Neural cell (in vitro differentiated cells): ENCODE measurements around the gene JMJD1C. TPM values are rescaled to one million over a fixed set of nuclear protein-coding genes. Genes with fewer than 3 reads are reported as not detected.

Experiments used
- H2AFZ ChIP-seq: fragments of 200-600, 300-800 bp; sonication (generic), shearing (Covaris generic); 2 replicates; pipeline ENCODE4 v1.6.0; 2014; ENCODE audit warnings: low read depth, mild to moderate bottlenecking, antibody characterized with exemption, low read length, moderate library complexity
- H3F3A ChIP-seq: fragments of 200-600 bp; shearing (Covaris generic); 2 replicates; pipeline ENCODE4 v1.6.1; 2016; ENCODE audit warnings: mild to moderate bottlenecking, moderate library complexity, mixed read lengths, antibody characterized with exemption, low read length; ENCODE audit not compliant: insufficient read depth, poor library complexity, severe bottlenecking
- H3K27ac ChIP-seq: fragments of 200-600, 300-800 bp; sonication (generic), shearing (Covaris generic); 2 replicates; pipeline ENCODE4 v1.5.1; 2014; ENCODE audit warnings: mild to moderate bottlenecking, low read length, moderate library complexity
- H3K27me3 ChIP-seq: fragments of 300-800, 200-600 bp; sonication (generic), shearing (Covaris generic); 2 replicates; pipeline ENCODE4 v1.6.0; 2014; ENCODE audit warnings: mild to moderate bottlenecking, low read depth, low read length, moderate library complexity; ENCODE audit not compliant: insufficient read depth
- H3K36me3 ChIP-seq: fragments of 300-800, 200-600 bp; sonication (generic), shearing (Covaris generic); 2 replicates; pipeline ENCODE4 v1.5.1; 2014; ENCODE audit warnings: mild to moderate bottlenecking, antibody characterized with exemption, low read length, moderate library complexity; ENCODE audit not compliant: insufficient read depth
- H3K4me2 ChIP-seq: fragments of 300-800, 200-600 bp; sonication (generic), shearing (Covaris generic); 2 replicates; pipeline ENCODE4 v1.6.0; 2014; ENCODE audit warnings: mild to moderate bottlenecking, low read length
- H3K4me3 ChIP-seq: fragments of 300-800, 200-600 bp; sonication (generic), shearing (Covaris generic); 2 replicates; pipeline ENCODE4 v1.5.1; 2014; ENCODE audit warnings: mild to moderate bottlenecking, low read length, moderate library complexity
- H3K79me2 ChIP-seq: fragments of 200-600 bp; shearing (Covaris generic); replicated peaks from 2 replicates; pipeline ENCODE4 v1.6.0; 2014; ENCODE audit warnings: mild to moderate bottlenecking, low read length, moderate library complexity; ENCODE audit not compliant: insufficient read depth
- H3K9ac ChIP-seq: fragments of 300-800, 200-600 bp; sonication (generic), shearing (Covaris generic); 2 replicates; pipeline ENCODE4 v1.6.1; 2016; ENCODE audit warnings: mild to moderate bottlenecking, low read length, mixed read lengths
- H3K9me2 ChIP-seq: fragments of 200-600 bp; shearing (Covaris generic); 2 replicates; pipeline ENCODE4 v1.6.1; 2016; ENCODE audit warnings: mild to moderate bottlenecking, low read length, mixed read lengths; ENCODE audit not compliant: insufficient read depth
- H3K9me3 ChIP-seq: fragments of 200-600, 300-800 bp; sonication (generic), shearing (Covaris generic); 2 replicates; pipeline ENCODE4 v1.6.1; 2016; ENCODE audit warnings: mild to moderate bottlenecking, mixed run types, low read length, moderate library complexity, mixed read lengths
- H4K20me1 ChIP-seq: fragments of 200-600 bp; shearing (Covaris generic); 2 replicates; pipeline ENCODE4 v1.6.1; 2016; ENCODE audit warnings: mild to moderate bottlenecking, mixed run types; ENCODE audit not compliant: insufficient read depth
- EP300 ChIP-seq: fragments of 450-650 bp; conservative IDR thresholded peaks from 2 replicates; pipeline ENCODE4 v1.6.1; 2014; ENCODE audit warnings: antibody characterized with exemption, mild to moderate bottlenecking, moderate library complexity; ENCODE audit not compliant: poor library complexity, severe bottlenecking
- EZH2 ChIP-seq: fragments of 200-600, 300-800 bp; shearing (Covaris generic), sonication (generic); IDR thresholded peaks from 2 replicates; pipeline ENCODE4 v1.6.1; 2014; ENCODE audit warnings: antibody characterized with exemption, low read length, borderline replicate concordance, mild to moderate bottlenecking; ENCODE audit not compliant: insufficient read depth, poor library complexity, severe bottlenecking
- MXI1 ChIP-seq: fragments of 450-650 bp; conservative IDR thresholded peaks from 2 replicates; pipeline ENCODE4 v1.6.1; 2014; ENCODE audit warnings: antibody characterized with exemption, mild to moderate bottlenecking; ENCODE audit not compliant: poor library complexity, severe bottlenecking
- POLR2AphosphoS5 ChIP-seq: IDR thresholded peaks from 2 replicates; pipeline ENCODE4 v1.6.1; 2012
- RAD21 ChIP-seq: fragments of 450-650 bp; conservative IDR thresholded peaks from 2 replicates; pipeline ENCODE4 v1.6.1; 2014; ENCODE audit warnings: antibody characterized with exemption, mild to moderate bottlenecking, moderate library complexity
- SMC3 ChIP-seq: fragments of 450-650 bp; conservative IDR thresholded peaks from 2 replicates; pipeline ENCODE4 v1.6.1; 2014; ENCODE audit warnings: antibody characterized with exemption, mild to moderate bottlenecking, moderate library complexity; ENCODE audit not compliant: poor library complexity
- TAF1 ChIP-seq: IDR thresholded peaks from 2 replicates; pipeline ENCODE4 v1.6.1; 2012; ENCODE audit warnings: low read depth
- polyA plus RNA-seq: library from polyadenylated mRNA; depleted of rRNA; stranded (reverse); fragments of >200 nt; gene quantifications from 2 replicates; pipeline ENCODE4 v1.2.3, GENCODE V29; 2014
- TF ChIP-seq, protein P1 (sequence below): fragments of 450-650 bp; IDR thresholded peaks from 2 replicates; pipeline ENCODE4 v1.5.1; 2014; ENCODE audit warnings: antibody characterized with exemption, mild to moderate bottlenecking, moderate library complexity; ENCODE audit not compliant: poor library complexity, severe bottlenecking
- TF ChIP-seq, protein P2 (sequence below): IDR thresholded peaks from 2 replicates; pipeline ENCODE4 v1.6.1; 2012; ENCODE audit warnings: borderline replicate concordance

Gene JMJD1C
- polyA plus RNA-seq, 1 donor from 2014 or later, result 108 TPM

DNA sequence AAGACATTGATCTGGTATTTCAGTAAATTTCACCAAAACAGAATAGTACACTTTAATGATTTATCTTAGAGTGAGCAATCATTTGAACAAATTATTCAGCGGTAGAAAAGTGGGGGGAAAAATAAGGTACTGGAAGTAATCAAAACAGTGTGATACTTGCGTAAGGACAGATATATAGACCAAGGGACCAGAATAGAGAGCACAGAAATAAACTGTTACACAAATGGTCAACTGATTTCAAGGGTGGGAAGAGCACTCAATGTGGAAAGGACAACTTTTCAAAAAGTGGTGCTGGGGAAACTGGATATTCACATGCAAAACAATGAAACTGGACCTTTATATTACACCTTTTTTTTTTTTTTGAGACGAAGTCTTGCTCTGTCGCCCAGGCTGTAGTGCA lies 212.7 kb downstream of the JMJD1C start:
- Histone ChIP-seq H3K4me2 (no peak overlapping the region), H3K27me3 (no peaks in the 10 kb centered on the region), H3K9ac (no peak overlapping the region), H3K36me3 (peaks cover 3% of the 10 kb centered on the region), H3K9me2 (no peaks in the 10 kb centered on the region), H3K9me3 (no peaks in the 10 kb centered on the region), H2AFZ (no peak overlapping the region), H4K20me1 (no peaks in the 10 kb centered on the region), H3K27ac (no peak overlapping the region), H3K79me2 (peaks cover 34% of the 10 kb centered on the region), H3F3A (no peaks in the 10 kb centered on the region), H3K4me3 (no peak overlapping the region)
- TF ChIP-seq EP300 (no peak), POLR2AphosphoS5 (no peak), TAF1 (no peak), MXI1 (no peak), EZH2 (no peak), SMC3 (no peak), RAD21 (no peak)
- TF ChIP-seq, protein P1, sequence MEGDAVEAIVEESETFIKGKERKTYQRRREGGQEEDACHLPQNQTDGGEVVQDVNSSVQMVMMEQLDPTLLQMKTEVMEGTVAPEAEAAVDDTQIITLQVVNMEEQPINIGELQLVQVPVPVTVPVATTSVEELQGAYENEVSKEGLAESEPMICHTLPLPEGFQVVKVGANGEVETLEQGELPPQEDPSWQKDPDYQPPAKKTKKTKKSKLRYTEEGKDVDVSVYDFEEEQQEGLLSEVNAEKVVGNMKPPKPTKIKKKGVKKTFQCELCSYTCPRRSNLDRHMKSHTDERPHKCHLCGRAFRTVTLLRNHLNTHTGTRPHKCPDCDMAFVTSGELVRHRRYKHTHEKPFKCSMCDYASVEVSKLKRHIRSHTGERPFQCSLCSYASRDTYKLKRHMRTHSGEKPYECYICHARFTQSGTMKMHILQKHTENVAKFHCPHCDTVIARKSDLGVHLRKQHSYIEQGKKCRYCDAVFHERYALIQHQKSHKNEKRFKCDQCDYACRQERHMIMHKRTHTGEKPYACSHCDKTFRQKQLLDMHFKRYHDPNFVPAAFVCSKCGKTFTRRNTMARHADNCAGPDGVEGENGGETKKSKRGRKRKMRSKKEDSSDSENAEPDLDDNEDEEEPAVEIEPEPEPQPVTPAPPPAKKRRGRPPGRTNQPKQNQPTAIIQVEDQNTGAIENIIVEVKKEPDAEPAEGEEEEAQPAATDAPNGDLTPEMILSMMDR, result no peak
- TF ChIP-seq, protein P2, sequence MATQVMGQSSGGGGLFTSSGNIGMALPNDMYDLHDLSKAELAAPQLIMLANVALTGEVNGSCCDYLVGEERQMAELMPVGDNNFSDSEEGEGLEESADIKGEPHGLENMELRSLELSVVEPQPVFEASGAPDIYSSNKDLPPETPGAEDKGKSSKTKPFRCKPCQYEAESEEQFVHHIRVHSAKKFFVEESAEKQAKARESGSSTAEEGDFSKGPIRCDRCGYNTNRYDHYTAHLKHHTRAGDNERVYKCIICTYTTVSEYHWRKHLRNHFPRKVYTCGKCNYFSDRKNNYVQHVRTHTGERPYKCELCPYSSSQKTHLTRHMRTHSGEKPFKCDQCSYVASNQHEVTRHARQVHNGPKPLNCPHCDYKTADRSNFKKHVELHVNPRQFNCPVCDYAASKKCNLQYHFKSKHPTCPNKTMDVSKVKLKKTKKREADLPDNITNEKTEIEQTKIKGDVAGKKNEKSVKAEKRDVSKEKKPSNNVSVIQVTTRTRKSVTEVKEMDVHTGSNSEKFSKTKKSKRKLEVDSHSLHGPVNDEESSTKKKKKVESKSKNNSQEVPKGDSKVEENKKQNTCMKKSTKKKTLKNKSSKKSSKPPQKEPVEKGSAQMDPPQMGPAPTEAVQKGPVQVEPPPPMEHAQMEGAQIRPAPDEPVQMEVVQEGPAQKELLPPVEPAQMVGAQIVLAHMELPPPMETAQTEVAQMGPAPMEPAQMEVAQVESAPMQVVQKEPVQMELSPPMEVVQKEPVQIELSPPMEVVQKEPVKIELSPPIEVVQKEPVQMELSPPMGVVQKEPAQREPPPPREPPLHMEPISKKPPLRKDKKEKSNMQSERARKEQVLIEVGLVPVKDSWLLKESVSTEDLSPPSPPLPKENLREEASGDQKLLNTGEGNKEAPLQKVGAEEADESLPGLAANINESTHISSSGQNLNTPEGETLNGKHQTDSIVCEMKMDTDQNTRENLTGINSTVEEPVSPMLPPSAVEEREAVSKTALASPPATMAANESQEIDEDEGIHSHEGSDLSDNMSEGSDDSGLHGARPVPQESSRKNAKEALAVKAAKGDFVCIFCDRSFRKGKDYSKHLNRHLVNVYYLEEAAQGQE, result no peak

DNA sequence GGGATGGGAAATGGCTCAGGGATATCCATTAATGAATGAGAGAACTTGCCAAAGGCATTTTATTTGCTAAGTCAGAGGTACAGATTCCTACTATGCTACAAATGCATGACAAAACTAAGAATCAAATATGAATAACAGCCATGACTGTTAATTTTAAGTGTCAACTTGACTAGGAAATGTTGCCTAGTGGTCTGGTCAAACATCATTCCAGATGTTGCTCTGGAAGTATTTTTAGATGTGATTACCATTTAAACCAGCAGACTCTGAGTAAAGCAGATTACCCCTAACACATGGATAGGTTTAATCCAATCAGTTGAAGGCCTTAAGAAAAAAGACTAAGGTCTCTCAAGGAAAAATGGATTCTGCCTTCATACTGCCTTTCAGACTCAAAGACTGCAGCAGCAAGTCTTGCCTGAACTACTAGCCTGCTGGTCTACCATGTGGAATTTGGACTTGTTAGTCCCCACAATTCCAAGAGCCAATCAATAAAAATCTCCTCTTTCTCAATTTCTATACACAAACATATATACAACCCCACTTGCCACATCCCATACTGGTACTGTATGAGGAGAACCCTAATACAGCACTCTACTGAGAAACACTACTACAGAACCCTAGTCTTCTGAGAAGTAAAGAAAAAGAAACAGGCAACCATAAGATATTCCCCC lies 213.5 kb downstream of the JMJD1C start:
- H3K4me2 ChIP-seq, result no peak overlapping the region
- H3F3A ChIP-seq, result no peaks in the 10 kb centered on the region
- no peaks in the 10 kb centered on the region for H3K9me3 ChIP-seq
- H3K4me3 ChIP-seq, result no peak overlapping the region
- H2AFZ ChIP-seq, result no peak overlapping the region
- H3K27me3 ChIP-seq, result no peaks in the 10 kb centered on the region
- H3K36me3 ChIP-seq, result peaks cover 3% of the 10 kb centered on the region
- TF ChIP-seq TAF1, result no peak
- TF ChIP-seq, protein P2, result no peak
- no peak for TF ChIP-seq EZH2
- peaks cover 36% of the 10 kb centered on the region for H3K79me2 ChIP-seq
- H4K20me1 ChIP-seq, result no peaks in the 10 kb centered on the region
- no peak overlapping the region for H3K27ac ChIP-seq
- no peaks in the 10 kb centered on the region for H3K9me2 ChIP-seq
- no peak overlapping the region for H3K9ac ChIP-seq
